ENCODE measurements around the gene CERS2. TPM values are rescaled to one million over a fixed set of nuclear protein-coding genes. Genes with fewer than 3 reads are reported as not detected.
A peak's percentile ranks its signal among the peaks of the same experiment; 100 is the strongest.

CERS2 gene
- 10 to 100 TPM; 42.1 to 61.0 (median 51.1) TPM for total RNA-seq
- 10 to 100 TPM; 29.8 to 59.6 (median 30.5) TPM for polyA plus RNA-seq
- long read RNA-seq, donor 1, transcript CERS2-205 (11 exons, 2,505 nt): major isoform, 35 of 41 reads
- long read RNA-seq, donor 1, partial matches to known transcripts: 2 of 41 reads
- long read RNA-seq, donor 1, other reads (novel, unspliced or antisense): 4 of 41 reads
- long read RNA-seq, donor 2, transcript CERS2-205 (11 exons, 2,505 nt): major isoform, 42 of 60 reads
- long read RNA-seq, donor 2, partial matches to known transcripts: 3 of 60 reads
- long read RNA-seq, donor 2, other reads (novel, unspliced or antisense): 12 of 60 reads

GRCh38 chr1:150974580-150975478 lies at the start of gene CERS2:
Gene CERS2, minus strand, starts transcription at chr1:150974835. Its CDS starts 5,745 bp downstream, at chr1:150969090.
- Histone ChIP-seq H3K9me3 (no peaks in the 10 kb centered on the region), H3K4me1 (peaks cover 40% of the 10 kb centered on the region), H3K36me3 (ENCODE audit: insufficient read depth in 1 of 2, low read depth in 1 of 2) (no peaks in the 10 kb centered on the region), H3K27ac (peak within 1 kb of the TSS; percentile 97), H3K27me3 (ENCODE audit: insufficient read depth in 3 of 3, low read length in 2 of 3) (no peaks in the 10 kb centered on the region), H3K4me3 (peak within 1 kb of the TSS; percentile 86)
- peak; percentile 41 to 65 (median 55) for ATAC-seq
- intact Hi-C loops (cut with DNase I): loop anchor here in 1 of 2 donors (5.0 kb wide), 2 partner anchors 98 to 408 kb away; partner anchors contain the start of gene ARNT
- TF ChIP-seq CTCF (IDR thresholded peaks at IDR 0.05): no peak
- 3 to 8% (median 7%) methylated on average over 46 to 103 of the region's 106 CpGs for WGBS, 3 donors
- peak; percentile 81 to 92 for DNase-seq

- Histone ChIP-seq H3K27ac (peak overlapping the region; percentile 39), H3K4me3 (no peak overlapping the region), H3K27me3 (ENCODE audit: insufficient read depth in 3 of 3, low read length in 2 of 3) (no peaks in the 10 kb centered on the region), H3K4me1 (peaks cover 23% of the 10 kb centered on the region), H3K36me3 (ENCODE audit: insufficient read depth in 1 of 2, low read depth in 1 of 2) (peaks cover 0 to 30% of the 10 kb centered on the region in 2 donors), H3K9me3 (no peaks in the 10 kb centered on the region)
- ATAC-seq: no peak
- intact Hi-C loops (cut with DNase I): no loop called here
- DNase-seq: no peak
- TF ChIP-seq CTCF (IDR thresholded peaks at IDR 0.05): no peak
- WGBS, 3 donors: 71 to 83% (median 83%) methylated on average over 2 of the region's 2 CpGs
Observed at GRCh38 chr1:151013518-151013917, 38.9 kb upstream of the CERS2 start.

- no peak for ATAC-seq
- H3K9me3 ChIP-seq: no peaks in the 10 kb centered on the region
- TF ChIP-seq CTCF (IDR thresholded peaks at IDR 0.05): no peak
- H3K36me3 ChIP-seq (ENCODE audit: insufficient read depth in 1 of 2, low read depth in 1 of 2): peaks cover 0 to 24% of the 10 kb centered on the region in 2 donors
- intact Hi-C loops (cut with DNase I): no loop called here
- 89 to 93% (median 91%) methylated on average over 14 of the region's 14 CpGs for WGBS, 3 donors
- H3K4me3 ChIP-seq: no peak overlapping the region
- no peak overlapping the region for H3K27ac ChIP-seq
- H3K4me1 ChIP-seq: peaks cover 25% of the 10 kb centered on the region
- no peak for DNase-seq
- H3K27me3 ChIP-seq (ENCODE audit: insufficient read depth in 3 of 3, low read length in 2 of 3): no peaks in the 10 kb centered on the region
Observed at GRCh38 chr1:151012684-151013471, 38.2 kb upstream of the CERS2 start.

- intact Hi-C loops (cut with DNase I): no loop called here
- no peak for DNase-seq
- peaks cover 0 to 16% of the 10 kb centered on the region in 2 donors for H3K36me3 ChIP-seq (ENCODE audit: insufficient read depth in 1 of 2, low read depth in 1 of 2)
- no peak overlapping the region for H3K4me3 ChIP-seq
- H3K4me1 ChIP-seq: peaks cover 36% of the 10 kb centered on the region
- H3K9me3 ChIP-seq: no peaks in the 10 kb centered on the region
- ATAC-seq: no peak
- TF ChIP-seq CTCF (IDR thresholded peaks at IDR 0.05): no peak
- H3K27ac ChIP-seq: no peak overlapping the region
- H3K27me3 ChIP-seq (ENCODE audit: insufficient read depth in 3 of 3, low read length in 2 of 3): no peaks in the 10 kb centered on the region
- WGBS, 3 donors: 56 to 64% (median 58%) methylated on average over 4 of the region's 4 CpGs
Observed at GRCh38 chr1:151011154-151011850, 36.7 kb upstream of the CERS2 start.
